Stimulated activated CD8-positive, alpha-beta memory T cell treated with anti-CD3 and anti-CD28 coated beads, Interleukin-15, amount 100 ng/mL, for 24 hours (primary cell): ENCODE measurements around the gene SLC25A21.
"Not testable (repeated sequence)": the region's sequence is repeated elsewhere in the genome, so short reads cannot be mapped to it uniquely, and the experiment has no call there.

Experiments
- DNase-seq: peaks from one replicate; pipeline ENCODE4 v3.0.0-alpha.2; 2020; ENCODE audit warnings: low read depth

SLC25A21 gene

GRCh38 chr14:37186865-37187264 is 14.5 kb upstream of the SLC25A21 start:
- DNase-seq, result no peak

DNA sequence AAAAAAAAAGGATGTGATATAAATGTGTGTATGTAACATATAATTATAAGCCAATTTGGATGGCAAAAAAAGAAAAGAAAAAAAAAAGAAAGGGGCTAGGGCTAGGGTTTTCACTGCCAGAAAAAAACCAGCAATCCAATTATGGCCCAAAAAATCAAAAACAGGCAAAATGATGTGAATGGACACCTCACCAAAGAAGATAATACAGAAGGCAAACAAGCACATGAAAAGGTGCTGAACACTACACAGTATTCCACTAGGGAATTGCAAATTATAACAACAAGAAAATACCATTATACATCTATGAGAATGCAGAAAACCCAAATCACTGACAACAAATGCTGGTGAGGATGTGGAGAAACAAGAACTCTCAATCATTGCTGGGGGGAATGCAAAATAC is 13.3 kb upstream of the SLC25A21 start:
- no peak for DNase-seq

DNA sequence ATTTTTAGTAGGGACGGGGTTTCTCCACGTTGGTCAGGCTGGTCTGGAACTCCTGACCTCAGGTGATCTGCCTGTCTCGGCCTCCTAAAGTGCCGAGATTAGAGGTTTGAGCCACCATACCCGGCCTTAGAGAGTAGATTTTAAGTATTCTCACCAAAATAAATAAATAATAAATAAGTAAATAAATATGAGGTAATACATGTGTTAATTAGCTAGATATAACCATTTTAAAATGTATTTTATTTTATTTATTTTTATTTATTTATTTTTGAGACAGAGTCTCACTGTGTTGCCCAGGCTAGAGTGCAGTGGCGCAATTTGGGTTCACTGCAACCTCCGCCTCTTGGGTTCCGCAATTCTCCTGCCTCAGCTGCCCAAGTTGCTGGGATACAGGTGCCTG is 12.1 kb upstream of the SLC25A21 start:
- not testable (repeated sequence) for DNase-seq

GRCh38 chr14:37181441-37181840 is 9.0 kb upstream of the SLC25A21 start:
- no peak for DNase-seq

GRCh38 chr14:37180886-37181285 is 8.5 kb upstream of the SLC25A21 start:
- DNase-seq, result not testable (repeated sequence)

- no peak for DNase-seq
Measured at GRCh38 chr14:37179896-37180502, 7.6 kb upstream of the SLC25A21 start.

- no peak for DNase-seq
Measured at GRCh38 chr14:37172936-37173614, 669 bp upstream of the SLC25A21 start.

- DNase-seq, result no peak
Measured at GRCh38 chr14:37171678-37172023, 755 bp downstream of the SLC25A21 start.

GRCh38 chr14:37170993-37171392 is 1.4 kb downstream of the SLC25A21 start:
- no peak for DNase-seq

DNA sequence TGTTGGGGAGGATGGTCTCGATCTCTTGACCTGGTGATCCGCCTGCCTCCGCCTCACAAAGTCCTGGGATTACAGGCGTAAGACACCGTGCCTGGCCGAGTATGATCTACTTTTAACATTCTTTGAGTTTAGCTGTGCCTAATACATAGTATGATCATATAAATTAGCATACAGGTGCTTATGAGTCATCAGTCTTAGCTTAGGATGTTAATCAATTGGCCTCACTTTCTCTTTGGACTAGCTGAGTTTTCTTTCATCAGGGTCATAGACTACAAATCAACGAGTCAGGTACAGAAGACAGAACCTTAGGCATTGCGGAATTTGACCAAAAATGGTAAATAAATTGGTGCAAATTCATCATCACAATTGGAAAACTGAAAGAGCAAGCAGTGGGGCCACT is 2.2 kb downstream of the SLC25A21 start:
- DNase-seq, result no peak

DNA sequence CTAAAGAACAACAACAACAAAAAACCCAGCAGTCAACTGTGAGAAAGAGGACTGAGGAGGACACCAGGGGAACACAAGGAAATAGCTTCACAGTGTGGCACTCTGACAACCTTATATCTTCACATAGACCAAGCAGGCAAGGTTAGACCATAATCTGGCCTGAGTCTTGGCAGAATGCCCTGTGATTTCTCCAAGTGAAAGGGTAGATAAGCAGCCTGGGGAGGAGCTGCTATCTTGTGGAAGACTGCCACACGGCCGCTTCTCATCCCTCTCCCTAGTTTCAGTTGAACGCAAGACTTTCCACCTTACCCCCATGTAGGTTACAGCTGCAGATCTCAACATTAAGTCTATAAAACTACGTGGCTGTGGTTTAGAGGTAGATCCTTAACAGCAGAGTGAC is 3.7 kb downstream of the SLC25A21 start:
- no peak for DNase-seq

- DNase-seq, result no peak
Measured at GRCh38 chr14:37167151-37168047, 5.0 kb downstream of the SLC25A21 start.

DNA sequence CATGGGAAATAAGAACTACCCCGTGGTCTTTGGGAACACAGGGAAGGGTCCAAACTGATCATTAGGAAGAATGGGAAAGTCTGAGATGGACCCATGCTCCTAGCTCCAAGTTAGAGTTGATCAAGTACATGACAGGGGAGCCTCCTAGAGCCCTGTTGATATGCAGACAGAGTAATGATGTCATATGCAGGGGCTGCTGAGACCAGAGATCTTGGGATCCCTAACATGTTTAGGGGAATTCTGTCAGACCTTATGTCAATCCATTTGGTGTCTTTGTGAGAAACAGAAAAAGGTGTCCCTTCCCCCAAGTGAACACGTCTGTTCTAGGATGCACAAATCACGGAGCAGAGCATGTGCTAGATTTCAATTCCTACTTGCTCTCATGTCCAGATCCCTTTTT is 6.6 kb downstream of the SLC25A21 start:
- DNase-seq, result no peak

- DNase-seq, result not testable (repeated sequence)
Measured at GRCh38 chr14:37162307-37162706, 10.1 kb downstream of the SLC25A21 start.

GRCh38 chr14:37157987-37158386 is 14.4 kb downstream of the SLC25A21 start:
- no peak for DNase-seq

DNA sequence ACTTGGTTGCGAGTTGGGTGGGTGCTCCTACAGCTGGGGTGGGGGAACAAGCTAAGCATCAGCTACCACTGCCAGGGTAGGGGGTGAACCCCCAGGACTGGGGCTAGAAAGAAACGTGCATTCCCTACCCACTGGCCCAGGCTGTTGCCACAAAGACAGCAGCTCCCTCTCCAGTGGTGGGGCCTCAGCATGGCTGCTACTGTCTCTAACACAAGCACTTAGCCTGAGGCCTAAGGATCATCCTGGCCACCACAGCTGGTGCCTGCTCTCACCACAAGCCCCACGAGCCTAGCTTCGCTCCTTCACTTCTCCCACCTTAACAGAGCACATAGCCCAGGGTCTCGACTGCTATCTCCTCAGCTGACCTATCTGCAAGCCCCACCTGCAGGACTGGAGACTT is 18.9 kb downstream of the SLC25A21 start:
- no peak for DNase-seq

DNA sequence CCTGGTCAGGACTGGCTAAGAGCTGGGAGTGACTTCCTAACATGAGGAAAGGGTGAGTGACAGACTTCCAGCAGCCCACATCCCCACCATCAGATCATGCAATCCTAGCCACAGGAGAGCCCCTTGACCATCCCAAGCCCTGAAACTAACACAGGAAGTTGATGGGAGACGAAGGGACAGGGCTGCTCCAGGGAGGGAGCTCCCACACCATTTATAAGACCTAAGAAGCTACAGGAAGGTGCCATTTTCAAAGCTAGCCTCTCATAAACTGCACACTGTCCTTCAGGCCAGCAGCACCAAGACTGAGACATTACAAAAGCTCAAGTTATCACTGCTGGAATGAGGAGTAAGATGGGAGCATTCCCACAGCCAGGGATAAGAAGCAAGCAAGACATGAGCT is 19.4 kb downstream of the SLC25A21 start:
- DNase-seq, result no peak

DNA sequence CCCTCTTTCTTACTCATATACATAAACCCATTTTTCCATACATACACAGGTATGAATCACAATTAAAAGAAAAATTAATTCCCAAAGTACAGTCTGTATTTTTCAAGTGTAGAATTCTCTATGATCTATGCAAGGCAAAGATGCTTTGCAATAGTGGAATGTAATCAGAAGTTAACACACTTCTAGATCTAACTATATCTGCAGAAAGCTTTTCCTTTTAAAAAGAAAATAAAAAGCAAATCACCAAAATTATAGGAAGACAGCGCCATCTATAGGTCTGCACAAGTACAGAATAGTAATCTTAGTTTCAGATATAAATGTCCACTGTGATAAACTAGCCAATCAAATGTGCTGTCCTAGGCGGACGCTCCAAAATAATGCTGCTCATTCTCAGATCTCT is 22.0 kb downstream of the SLC25A21 start:
- no peak for DNase-seq

- DNase-seq, result no peak
Measured at GRCh38 chr14:37147310-37147880, 25.0 kb downstream of the SLC25A21 start.

GRCh38 chr14:37146438-37146837 is 26.0 kb downstream of the SLC25A21 start:
- DNase-seq, result not testable (repeated sequence)

- DNase-seq, result no peak
Measured at GRCh38 chr14:37145395-37145794, 27.0 kb downstream of the SLC25A21 start.

DNA sequence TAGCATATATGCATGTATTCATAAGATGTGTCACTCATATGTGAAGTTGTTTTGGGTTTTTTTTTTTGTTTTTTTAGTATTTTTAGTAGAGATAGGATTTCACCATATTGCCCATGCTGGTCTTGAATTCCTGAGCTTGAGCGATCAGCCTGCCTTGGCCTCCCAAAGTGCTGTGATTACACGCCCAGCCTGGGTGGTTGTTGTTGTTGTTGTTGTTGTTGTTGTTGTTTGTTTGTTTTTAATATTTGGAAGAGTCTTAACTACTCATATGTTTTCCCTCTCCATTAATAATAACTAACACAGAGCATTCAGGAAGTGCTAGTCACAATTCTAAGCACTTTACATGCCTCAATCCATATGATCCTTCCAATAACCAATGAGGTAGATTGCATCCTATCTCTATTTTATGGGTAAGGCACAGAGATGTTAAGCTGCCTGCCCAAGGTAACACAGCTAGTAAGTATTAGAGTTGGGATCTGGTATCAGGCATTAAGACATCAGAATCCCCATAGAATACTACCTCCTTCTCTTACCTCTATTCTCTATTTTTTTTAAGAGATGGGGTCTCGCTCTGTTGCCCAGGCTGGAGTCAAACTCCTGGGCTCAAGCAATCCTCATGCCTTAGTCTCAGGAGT is 27.6 kb downstream of the SLC25A21 start:
- no peak for DNase-seq
